ENCODE results near the gene TYROBP. TPM values are rescaled to one million over a fixed set of nuclear protein-coding genes. Genes with fewer than 3 reads are reported as not detected.

The TYROBP gene
- total and polyA plus RNA-seq, 2 of the 4 experiments (the other 2 are of a cell fraction) = not detected

- Histone ChIP-seq H3K56ac (ENCODE audit: extremely low read depth, insufficient read depth, low read length) (no peak overlapping the region), H3K79me1 (ENCODE audit: low read depth in 1 of 2, low read length in 2 of 2) (peaks cover 16 to 36% of the 10 kb centered on the region in 2 experiments; a peak in 3 of 4 replicates), H3K9me1 (ENCODE audit: insufficient read depth, low read length) (peaks cover 1% of the 10 kb centered on the region), H3K23ac (ENCODE audit: low read depth, low read length) (no peak overlapping the region), H3K27me3 (ENCODE audit: control insufficient read depth, insufficient read depth, low read length) (no peaks in the 10 kb centered on the region), H2BK5ac (ENCODE audit: low read depth, low read length, poor library complexity, severe bottlenecking) (no peak overlapping the region), H2BK15ac (ENCODE audit: low read depth, low read length) (no peak overlapping the region), H3K4me2 (ENCODE audit: low read depth, low read length) (no peak overlapping the region), H3K14ac (replicated peaks; ENCODE audit: low read depth, low read length) (no peak overlapping the region), H3K4me3 (ENCODE audit: insufficient read depth, low read depth, low read length) (no peak overlapping the region), H4K91ac (ENCODE audit: insufficient read depth, low read depth, low read length) (no peak overlapping the region), H3K18ac (ENCODE audit: low read depth, low read length) (no peak overlapping the region), H4K20me1 (ENCODE audit: insufficient read depth, low read length) (no peaks in the 10 kb centered on the region), H2BK120ac (ENCODE audit: low read depth, low read length) (no peak overlapping the region), H2AK9ac (replicated peaks; ENCODE audit: low read depth, low read length, poor library complexity) (no peak overlapping the region), H2AFZ (replicated peaks; ENCODE audit: low read length, poor library complexity) (no peak overlapping the region), H4K5ac (ENCODE audit: low read depth, low read length) (no peak overlapping the region), H2BK20ac (ENCODE audit: low read depth, low read length) (no peak overlapping the region), H3K4me1 (ENCODE audit: control insufficient read depth, insufficient read depth, low read length) (peaks cover 10% of the 10 kb centered on the region), H3K9ac (ENCODE audit: low read depth, low read length) (no peak overlapping the region), H4K8ac (ENCODE audit: low read depth in 2 of 2, low read length in 2 of 2) (no peak overlapping the region), H3K36me3 (ENCODE audit: control insufficient read depth, insufficient read depth, low read length) (peaks cover 19% of the 10 kb centered on the region), H2AK5ac (ENCODE audit: low read depth, low read length) (no peak overlapping the region), H3K9me3 (ENCODE audit: control insufficient read depth, insufficient read depth, low read length) (no peaks in the 10 kb centered on the region), H3K4ac (ENCODE audit: low read depth, low read length) (no peak overlapping the region), H3K27ac (ENCODE audit: insufficient read depth, low read length) (no peak overlapping the region)
- no CpG with 5 or more reads among the region's 13 CpGs for WGBS, 2 experiments (ENCODE audit: extremely low coverage in 2 of 2, insufficient read length in 1 of 2)
- ChIA-PET CTCF (no interaction called here), POLR2A (ENCODE audit: unreplicated experiment) (no interaction called here)
- no TSS peak for BruUV-seq (replicated peaks)
- in situ Hi-C loops (cut with MboI; ENCODE audit: low sequenced_read_pairs) = no loop called here
- TF ChIP-seq NFE2L2 (IDR thresholded peaks at IDR 0.05; ENCODE audit: low read depth, low read length) (no peak), MAZ (IDR thresholded peaks at IDR 0.05; ENCODE audit: borderline replicate concordance, low read depth, low read length) (no peak), FOS (IDR thresholded peaks at IDR 0.05; ENCODE audit: low read depth, low read length) (no peak), RCOR1 (IDR thresholded peaks at IDR 0.05; ENCODE audit: insufficient replicate concordance, low read length) (no peak), RAD21 (IDR thresholded peaks at IDR 0.05; ENCODE audit: low read length) (no peak), CEBPB (IDR thresholded peaks at IDR 0.05; ENCODE audit: low read depth, low read length) (no peak), RFX5 (IDR thresholded peaks at IDR 0.05; ENCODE audit: low read depth, low read length) (no peak), ELK1 (IDR thresholded peaks at IDR 0.05; ENCODE audit: borderline replicate concordance, low read depth, low read length) (no peak), BHLHE40 (IDR thresholded peaks at IDR 0.05; ENCODE audit: low read depth, low read length) (no peak), POLR2A (IDR thresholded peaks at IDR 0.05; ENCODE audit: low read depth, low read length) (no peak), CHD1 (IDR thresholded peaks at IDR 0.05; ENCODE audit: low read depth, low read length) (no peak), MXI1 (IDR thresholded peaks at IDR 0.05; ENCODE audit: borderline replicate concordance, low read depth, low read length) (no peak), SMC3 (IDR thresholded peaks at IDR 0.05; ENCODE audit: low read depth, low read length) (no peak), MAFK (IDR thresholded peaks at IDR 0.05; ENCODE audit: low read depth, low read length) (no peak)
- TF ChIP-seq, protein P1, sequence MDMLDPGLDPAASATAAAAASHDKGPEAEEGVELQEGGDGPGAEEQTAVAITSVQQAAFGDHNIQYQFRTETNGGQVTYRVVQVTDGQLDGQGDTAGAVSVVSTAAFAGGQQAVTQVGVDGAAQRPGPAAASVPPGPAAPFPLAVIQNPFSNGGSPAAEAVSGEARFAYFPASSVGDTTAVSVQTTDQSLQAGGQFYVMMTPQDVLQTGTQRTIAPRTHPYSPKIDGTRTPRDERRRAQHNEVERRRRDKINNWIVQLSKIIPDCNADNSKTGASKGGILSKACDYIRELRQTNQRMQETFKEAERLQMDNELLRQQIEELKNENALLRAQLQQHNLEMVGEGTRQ (IDR thresholded peaks at IDR 0.05; ENCODE audit: low read depth, low read length) = no peak
- TF ChIP-seq, protein P2, sequence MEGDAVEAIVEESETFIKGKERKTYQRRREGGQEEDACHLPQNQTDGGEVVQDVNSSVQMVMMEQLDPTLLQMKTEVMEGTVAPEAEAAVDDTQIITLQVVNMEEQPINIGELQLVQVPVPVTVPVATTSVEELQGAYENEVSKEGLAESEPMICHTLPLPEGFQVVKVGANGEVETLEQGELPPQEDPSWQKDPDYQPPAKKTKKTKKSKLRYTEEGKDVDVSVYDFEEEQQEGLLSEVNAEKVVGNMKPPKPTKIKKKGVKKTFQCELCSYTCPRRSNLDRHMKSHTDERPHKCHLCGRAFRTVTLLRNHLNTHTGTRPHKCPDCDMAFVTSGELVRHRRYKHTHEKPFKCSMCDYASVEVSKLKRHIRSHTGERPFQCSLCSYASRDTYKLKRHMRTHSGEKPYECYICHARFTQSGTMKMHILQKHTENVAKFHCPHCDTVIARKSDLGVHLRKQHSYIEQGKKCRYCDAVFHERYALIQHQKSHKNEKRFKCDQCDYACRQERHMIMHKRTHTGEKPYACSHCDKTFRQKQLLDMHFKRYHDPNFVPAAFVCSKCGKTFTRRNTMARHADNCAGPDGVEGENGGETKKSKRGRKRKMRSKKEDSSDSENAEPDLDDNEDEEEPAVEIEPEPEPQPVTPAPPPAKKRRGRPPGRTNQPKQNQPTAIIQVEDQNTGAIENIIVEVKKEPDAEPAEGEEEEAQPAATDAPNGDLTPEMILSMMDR (conservative IDR thresholded peaks at IDR 0.05; ENCODE audit: low read depth, low read length) = no peak
- dilution Hi-C loops (cut with HindIII; ENCODE audit: low sequenced_read_pairs, unreplicated experiment) = no loop called here
- DNase-seq (no peak), ATAC-seq (ENCODE audit: low read depth) (no peak)
- intact Hi-C loops (cut with micrococcal nuclease) = no loop called here
Observed at GRCh38 chr19:35896643-35897040, 11.5 kb downstream of the TYROBP start.
